ENCODE data around the gene FAM3C. TPM values are rescaled to one million over a fixed set of nuclear protein-coding genes. Genes with fewer than 3 reads are reported as not detected.

FAM3C gene
- total and polyA plus RNA-seq, 2 experiments from 2014 or later: 33.9 to 60.3 TPM

DNA sequence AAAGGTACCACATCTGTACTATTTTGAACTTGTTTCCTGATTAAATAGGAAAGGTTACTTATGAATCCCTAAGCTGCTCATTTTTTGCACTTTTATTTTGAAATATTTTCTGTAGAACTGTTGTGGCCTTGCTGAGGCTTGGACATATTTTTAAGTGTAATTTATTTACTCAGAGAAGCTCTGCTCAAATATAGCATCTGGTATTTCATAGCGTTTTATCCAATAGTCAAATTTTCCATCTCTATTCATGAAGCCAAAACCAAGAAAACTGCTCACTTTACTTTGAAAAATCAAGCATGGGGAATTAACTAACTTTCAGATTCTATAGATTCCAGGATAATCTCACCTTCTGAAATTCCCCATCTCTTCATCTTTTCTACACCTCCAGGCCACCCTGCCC is 6.6 kb upstream of the FAM3C start:
- no peaks in the 10 kb centered on the region for H3K4me1 ChIP-seq (ENCODE audit: insufficient read depth)
- TF ChIP-seq ZNF331 (CRISPR knock-in tag; IDR thresholded peaks at IDR 0.05; ENCODE audit: low read depth): no peak
- TF ChIP-seq JUNB (IDR thresholded peaks at IDR 0.05; ENCODE audit: unreplicated experiment): no peak
- TF ChIP-seq STAT1 (IDR thresholded peaks at IDR 0.05; ENCODE audit: unreplicated experiment): no peak
- TF ChIP-seq, protein P1, sequence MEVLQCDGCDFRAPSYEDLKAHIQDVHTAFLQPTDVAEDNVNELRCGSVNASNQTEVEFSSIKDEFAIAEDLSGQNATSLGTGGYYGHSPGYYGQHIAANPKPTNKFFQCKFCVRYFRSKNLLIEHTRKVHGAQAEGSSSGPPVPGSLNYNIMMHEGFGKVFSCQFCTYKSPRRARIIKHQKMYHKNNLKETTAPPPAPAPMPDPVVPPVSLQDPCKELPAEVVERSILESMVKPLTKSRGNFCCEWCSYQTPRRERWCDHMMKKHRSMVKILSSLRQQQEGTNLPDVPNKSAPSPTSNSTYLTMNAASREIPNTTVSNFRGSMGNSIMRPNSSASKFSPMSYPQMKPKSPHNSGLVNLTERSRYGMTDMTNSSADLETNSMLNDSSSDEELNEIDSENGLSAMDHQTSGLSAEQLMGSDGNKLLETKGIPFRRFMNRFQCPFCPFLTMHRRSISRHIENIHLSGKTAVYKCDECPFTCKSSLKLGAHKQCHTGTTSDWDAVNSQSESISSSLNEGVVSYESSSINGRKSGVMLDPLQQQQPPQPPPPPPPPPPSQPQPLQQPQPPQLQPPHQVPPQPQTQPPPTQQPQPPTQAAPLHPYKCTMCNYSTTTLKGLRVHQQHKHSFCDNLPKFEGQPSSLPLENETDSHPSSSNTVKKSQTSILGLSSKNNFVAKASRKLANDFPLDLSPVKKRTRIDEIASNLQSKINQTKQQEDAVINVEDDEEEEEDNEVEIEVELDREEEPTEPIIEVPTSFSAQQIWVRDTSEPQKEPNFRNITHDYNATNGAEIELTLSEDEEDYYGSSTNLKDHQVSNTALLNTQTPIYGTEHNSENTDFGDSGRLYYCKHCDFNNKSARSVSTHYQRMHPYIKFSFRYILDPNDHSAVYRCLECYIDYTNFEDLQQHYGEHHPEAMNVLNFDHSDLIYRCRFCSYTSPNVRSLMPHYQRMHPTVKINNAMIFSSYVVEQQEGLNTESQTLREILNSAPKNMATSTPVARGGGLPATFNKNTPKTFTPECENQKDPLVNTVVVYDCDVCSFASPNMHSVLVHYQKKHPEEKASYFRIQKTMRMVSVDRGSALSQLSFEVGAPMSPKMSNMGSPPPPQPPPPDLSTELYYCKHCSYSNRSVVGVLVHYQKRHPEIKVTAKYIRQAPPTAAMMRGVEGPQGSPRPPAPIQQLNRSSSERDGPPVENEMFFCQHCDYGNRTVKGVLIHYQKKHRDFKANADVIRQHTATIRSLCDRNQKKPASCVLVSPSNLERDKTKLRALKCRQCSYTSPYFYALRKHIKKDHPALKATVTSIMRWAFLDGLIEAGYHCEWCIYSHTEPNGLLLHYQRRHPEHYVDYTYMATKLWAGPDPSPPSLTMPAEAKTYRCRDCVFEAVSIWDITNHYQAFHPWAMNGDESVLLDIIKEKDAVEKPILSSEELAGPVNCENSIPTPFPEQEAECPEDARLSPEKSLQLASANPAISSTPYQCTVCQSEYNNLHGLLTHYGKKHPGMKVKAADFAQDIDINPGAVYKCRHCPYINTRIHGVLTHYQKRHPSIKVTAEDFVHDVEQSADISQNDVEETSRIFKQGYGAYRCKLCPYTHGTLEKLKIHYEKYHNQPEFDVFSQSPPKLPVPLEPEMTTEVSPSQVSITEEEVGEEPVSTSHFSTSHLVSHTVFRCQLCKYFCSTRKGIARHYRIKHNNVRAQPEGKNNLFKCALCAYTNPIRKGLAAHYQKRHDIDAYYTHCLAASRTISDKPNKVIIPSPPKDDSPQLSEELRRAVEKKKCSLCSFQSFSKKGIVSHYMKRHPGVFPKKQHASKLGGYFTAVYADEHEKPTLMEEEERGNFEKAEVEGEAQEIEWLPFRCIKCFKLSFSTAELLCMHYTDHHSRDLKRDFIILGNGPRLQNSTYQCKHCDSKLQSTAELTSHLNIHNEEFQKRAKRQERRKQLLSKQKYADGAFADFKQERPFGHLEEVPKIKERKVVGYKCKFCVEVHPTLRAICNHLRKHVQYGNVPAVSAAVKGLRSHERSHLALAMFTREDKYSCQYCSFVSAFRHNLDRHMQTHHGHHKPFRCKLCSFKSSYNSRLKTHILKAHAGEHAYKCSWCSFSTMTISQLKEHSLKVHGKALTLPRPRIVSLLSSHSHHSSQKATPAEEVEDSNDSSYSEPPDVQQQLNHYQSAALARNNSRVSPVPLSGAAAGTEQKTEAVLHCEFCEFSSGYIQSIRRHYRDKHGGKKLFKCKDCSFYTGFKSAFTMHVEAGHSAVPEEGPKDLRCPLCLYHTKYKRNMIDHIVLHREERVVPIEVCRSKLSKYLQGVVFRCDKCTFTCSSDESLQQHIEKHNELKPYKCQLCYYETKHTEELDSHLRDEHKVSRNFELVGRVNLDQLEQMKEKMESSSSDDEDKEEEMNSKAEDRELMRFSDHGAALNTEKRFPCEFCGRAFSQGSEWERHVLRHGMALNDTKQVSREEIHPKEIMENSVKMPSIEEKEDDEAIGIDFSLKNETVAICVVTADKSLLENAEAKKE (CRISPR knock-in tag; IDR thresholded peaks at IDR 0.05): no peak
- no peak for TF ChIP-seq EZH2phosphoT487 (IDR thresholded peaks at IDR 0.05; ENCODE audit: unreplicated experiment)
- TF ChIP-seq, protein P2, sequence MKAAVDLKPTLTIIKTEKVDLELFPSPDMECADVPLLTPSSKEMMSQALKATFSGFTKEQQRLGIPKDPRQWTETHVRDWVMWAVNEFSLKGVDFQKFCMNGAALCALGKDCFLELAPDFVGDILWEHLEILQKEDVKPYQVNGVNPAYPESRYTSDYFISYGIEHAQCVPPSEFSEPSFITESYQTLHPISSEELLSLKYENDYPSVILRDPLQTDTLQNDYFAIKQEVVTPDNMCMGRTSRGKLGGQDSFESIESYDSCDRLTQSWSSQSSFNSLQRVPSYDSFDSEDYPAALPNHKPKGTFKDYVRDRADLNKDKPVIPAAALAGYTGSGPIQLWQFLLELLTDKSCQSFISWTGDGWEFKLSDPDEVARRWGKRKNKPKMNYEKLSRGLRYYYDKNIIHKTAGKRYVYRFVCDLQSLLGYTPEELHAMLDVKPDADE (IDR thresholded peaks at IDR 0.05): no peak
- TF ChIP-seq EZH2 (IDR thresholded peaks at IDR 0.05; ENCODE audit: low read depth, unreplicated experiment): no peak
- TF ChIP-seq NANOG (IDR thresholded peaks at IDR 0.05; ENCODE audit: borderline replicate concordance): no peak
- H3K4me2 ChIP-seq: no peak overlapping the region
- Mint-ChIP-seq H3K27ac (no peak overlapping the region), H3K4me1 (no peaks in the 10 kb centered on the region; the same call in 2 of the 3 replicates), H3K4me3 (no peak overlapping the region), H3K27me3 (ENCODE audit: insufficient read depth, low read depth, poor library complexity) (peaks cover 1% of the 10 kb centered on the region), H3K36me3 (ENCODE audit: low read depth) (no peaks in the 10 kb centered on the region), H3K9me3 (no peaks in the 10 kb centered on the region)
- no peaks in the 10 kb centered on the region for H3K36me3 ChIP-seq (ENCODE audit: insufficient read depth)
- no peaks in the 10 kb centered on the region for H3K27me3 ChIP-seq (ENCODE audit: insufficient read depth)
- no peak overlapping the region for H3K4me3 ChIP-seq
- DNase-seq (ENCODE audit: low spot score) (no peak), ATAC-seq (no peak)
- no peaks in the 10 kb centered on the region for H3K9me2 ChIP-seq (ENCODE audit: insufficient read depth)
- H3F3A ChIP-seq (replicated peaks; ENCODE audit: low read depth): no peaks in the 10 kb centered on the region
- H3K27ac ChIP-seq (ENCODE audit: low read depth): no peak overlapping the region
- H4K20me1 ChIP-seq (replicated peaks; ENCODE audit: insufficient read depth): no peaks in the 10 kb centered on the region
- H2AFZ ChIP-seq: no peak overlapping the region; the same call in 1 of the 2 replicates
- H3K79me2 ChIP-seq (replicated peaks; ENCODE audit: insufficient read depth): no peaks in the 10 kb centered on the region

Data from GM23338 (cell line).